ENCODE data around the gene TXLNA.

The TXLNA gene

GRCh38 chr1:32182060-32182459 lies 2.6 kb downstream of the TXLNA start:
- in situ Hi-C loops (cut with MboI; ENCODE audit: low sequenced_read_pairs): no loop called here

- in situ Hi-C loops (cut with MboI; ENCODE audit: low sequenced_read_pairs): no loop called here
Measured at GRCh38 chr1:32184650-32185049, 5.2 kb downstream of the TXLNA start.

- in situ Hi-C loops (cut with MboI; ENCODE audit: low sequenced_read_pairs): no loop called here
Measured at GRCh38 chr1:32186077-32186476, 6.6 kb downstream of the TXLNA start.

GRCh38 chr1:32186491-32186890 lies 7.0 kb downstream of the TXLNA start:
- in situ Hi-C loops (cut with MboI; ENCODE audit: low sequenced_read_pairs): no loop called here

- in situ Hi-C loops (cut with MboI; ENCODE audit: low sequenced_read_pairs): no loop called here
Measured at GRCh38 chr1:32187850-32188249, 8.4 kb downstream of the TXLNA start.

GRCh38 chr1:32192220-32192948 lies 12.9 kb downstream of the TXLNA start:
- in situ Hi-C loops (cut with MboI; ENCODE audit: low sequenced_read_pairs): no loop called here

GRCh38 chr1:32194984-32195383 lies 15.5 kb downstream of the TXLNA start:
- in situ Hi-C loops (cut with MboI; ENCODE audit: low sequenced_read_pairs): no loop called here

GRCh38 chr1:32195531-32195930 lies 16.1 kb downstream of the TXLNA start:
- in situ Hi-C loops (cut with MboI; ENCODE audit: low sequenced_read_pairs): no loop called here

- in situ Hi-C loops (cut with MboI; ENCODE audit: low sequenced_read_pairs): no loop called here
Measured at GRCh38 chr1:32195972-32196823, 16.7 kb downstream of the TXLNA start.

GRCh38 chr1:32197074-32197473 lies 17.6 kb downstream of the TXLNA start:
- in situ Hi-C loops (cut with MboI; ENCODE audit: low sequenced_read_pairs): no loop called here

GRCh38 chr1:32197837-32198236 lies 18.4 kb downstream of the TXLNA start:
- in situ Hi-C loops (cut with MboI; ENCODE audit: low sequenced_read_pairs): no loop called here

- in situ Hi-C loops (cut with MboI; ENCODE audit: low sequenced_read_pairs): no loop called here
Measured at GRCh38 chr1:32198237-32199042, 19.0 kb downstream of the TXLNA start.

GRCh38 chr1:32199043-32199716 lies 19.7 kb downstream of the TXLNA start:
- in situ Hi-C loops (cut with MboI; ENCODE audit: low sequenced_read_pairs): no loop called here

- in situ Hi-C loops (cut with MboI; ENCODE audit: low sequenced_read_pairs): no loop called here
Measured at GRCh38 chr1:32199717-32200072, 20.2 kb downstream of the TXLNA start.

GRCh38 chr1:32200226-32201010 lies 20.9 kb downstream of the TXLNA start, which contains the start of gene CCDC28B:
Gene CCDC28B (plus strand): TSS chr1:32200595. CDS start chr1:32201936, 1,341 bp downstream.
- in situ Hi-C loops (cut with MboI; ENCODE audit: low sequenced_read_pairs): no loop called here

GRCh38 chr1:32201011-32201855 lies 21.8 kb downstream of the TXLNA start:
- in situ Hi-C loops (cut with MboI; ENCODE audit: low sequenced_read_pairs): no loop called here

- in situ Hi-C loops (cut with MboI; ENCODE audit: low sequenced_read_pairs): no loop called here
Measured at GRCh38 chr1:32204943-32205361, 25.5 kb downstream of the TXLNA start.

- in situ Hi-C loops (cut with MboI; ENCODE audit: low sequenced_read_pairs): no loop called here
Measured at GRCh38 chr1:32205401-32206370, 26.2 kb downstream of the TXLNA start, which contains the start of gene IQCC. Gene IQCC (plus strand): TSS chr1:32205671. CDS start chr1:32205682, 11 bp downstream.

All from HL-60/S4 treated with retinoic acid at 250 ng/mL for 4 days and 3 days (cell line).